RWPE2 (cell line): ENCODE results near the gene RPL15.

Source experiments
- ATAC-seq: fragments of 200-7000 bp; cut with Tn5 transposase; 3 replicates; pipeline ENCODE4 v1.9.1; 2021; ENCODE audit warnings: low read depth
- DNase-seq: peaks from one replicate; pipeline ENCODE4 v3.0.0-alpha.2; 2020; ENCODE audit warnings: low spot score
- H3K27ac ChIP-seq: fragments of 450-650 bp; 2 replicates; pipeline ENCODE4 v1.5.1; 2017; ENCODE audit warnings: mild to moderate bottlenecking; ENCODE audit not compliant: poor library complexity, severe bottlenecking
- H3K27me3 ChIP-seq: fragments of 250-450 bp; sonication (Bioruptor Pico); 2 replicates; pipeline ENCODE4 v1.5.1; 2021; ENCODE audit warnings: mild to moderate bottlenecking, moderate library complexity; ENCODE audit not compliant: insufficient read depth, poor library complexity, severe bottlenecking
- H3K36me3 ChIP-seq: fragments of 250-450 bp; sonication (Bioruptor Pico); 2 replicates; pipeline ENCODE4 v1.5.1; 2020; ENCODE audit warnings: low read depth, mild to moderate bottlenecking, moderate library complexity
- H3K4me1 ChIP-seq: fragments of 250-450 bp; sonication (Bioruptor Pico); 2 replicates; pipeline ENCODE4 v1.5.1; 2021; ENCODE audit warnings: mild to moderate bottlenecking, moderate library complexity; ENCODE audit not compliant: insufficient read depth, poor library complexity, severe bottlenecking
- H3K4me3 ChIP-seq: fragments of 250-450 bp; sonication (Bioruptor Pico); 2 replicates; pipeline ENCODE4 v1.5.1; 2021; ENCODE audit warnings: mild to moderate bottlenecking, moderate library complexity; ENCODE audit not compliant: severe bottlenecking
- H3K9me3 ChIP-seq: fragments of 250-450 bp; sonication (Bioruptor Pico); 2 replicates; pipeline ENCODE4 v1.5.1; 2021; ENCODE audit warnings: mild to moderate bottlenecking, moderate library complexity; ENCODE audit not compliant: severe bottlenecking
- TF ChIP-seq, protein P1 (sequence below): fragments of 450-650 bp; IDR thresholded peaks from one replicate; pipeline ENCODE4 v1.5.1; 2017; ENCODE audit warnings: mild to moderate bottlenecking, moderate library complexity; ENCODE audit not compliant: poor library complexity, severe bottlenecking

The RPL15 gene

DNA sequence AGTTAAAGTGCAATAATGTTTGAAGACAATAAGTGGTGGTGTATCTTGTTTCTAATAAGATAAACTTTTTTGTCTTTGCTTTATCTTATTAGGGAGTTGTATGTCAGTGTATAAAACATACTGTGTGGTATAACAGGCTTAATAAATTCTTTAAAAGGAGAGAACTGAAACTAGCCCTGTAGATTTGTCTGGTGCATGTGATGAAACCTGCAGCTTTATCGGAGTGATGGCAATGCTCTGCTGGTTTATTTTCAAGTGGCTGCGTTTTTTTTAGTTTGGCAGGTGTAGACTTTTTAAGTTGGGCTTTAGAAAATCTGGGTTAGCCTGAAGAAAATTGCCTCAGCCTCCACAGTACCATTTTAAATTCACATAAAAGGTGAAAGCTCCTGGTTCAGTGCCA, 2.7 kb downstream of the RPL15 start:
- no peaks in the 10 kb centered on the region for H3K9me3 ChIP-seq
- H3K36me3 ChIP-seq: peaks cover 36% of the 10 kb centered on the region
- no peaks in the 10 kb centered on the region for H3K27me3 ChIP-seq
- TF ChIP-seq, protein P1, sequence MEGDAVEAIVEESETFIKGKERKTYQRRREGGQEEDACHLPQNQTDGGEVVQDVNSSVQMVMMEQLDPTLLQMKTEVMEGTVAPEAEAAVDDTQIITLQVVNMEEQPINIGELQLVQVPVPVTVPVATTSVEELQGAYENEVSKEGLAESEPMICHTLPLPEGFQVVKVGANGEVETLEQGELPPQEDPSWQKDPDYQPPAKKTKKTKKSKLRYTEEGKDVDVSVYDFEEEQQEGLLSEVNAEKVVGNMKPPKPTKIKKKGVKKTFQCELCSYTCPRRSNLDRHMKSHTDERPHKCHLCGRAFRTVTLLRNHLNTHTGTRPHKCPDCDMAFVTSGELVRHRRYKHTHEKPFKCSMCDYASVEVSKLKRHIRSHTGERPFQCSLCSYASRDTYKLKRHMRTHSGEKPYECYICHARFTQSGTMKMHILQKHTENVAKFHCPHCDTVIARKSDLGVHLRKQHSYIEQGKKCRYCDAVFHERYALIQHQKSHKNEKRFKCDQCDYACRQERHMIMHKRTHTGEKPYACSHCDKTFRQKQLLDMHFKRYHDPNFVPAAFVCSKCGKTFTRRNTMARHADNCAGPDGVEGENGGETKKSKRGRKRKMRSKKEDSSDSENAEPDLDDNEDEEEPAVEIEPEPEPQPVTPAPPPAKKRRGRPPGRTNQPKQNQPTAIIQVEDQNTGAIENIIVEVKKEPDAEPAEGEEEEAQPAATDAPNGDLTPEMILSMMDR: no peak
- DNase-seq (no peak), ATAC-seq (no peak)
- H3K27ac ChIP-seq: peak overlapping the region; percentile 73
- no peak overlapping the region for H3K4me3 ChIP-seq
- peaks cover 18% of the 10 kb centered on the region for H3K4me1 ChIP-seq

DNA sequence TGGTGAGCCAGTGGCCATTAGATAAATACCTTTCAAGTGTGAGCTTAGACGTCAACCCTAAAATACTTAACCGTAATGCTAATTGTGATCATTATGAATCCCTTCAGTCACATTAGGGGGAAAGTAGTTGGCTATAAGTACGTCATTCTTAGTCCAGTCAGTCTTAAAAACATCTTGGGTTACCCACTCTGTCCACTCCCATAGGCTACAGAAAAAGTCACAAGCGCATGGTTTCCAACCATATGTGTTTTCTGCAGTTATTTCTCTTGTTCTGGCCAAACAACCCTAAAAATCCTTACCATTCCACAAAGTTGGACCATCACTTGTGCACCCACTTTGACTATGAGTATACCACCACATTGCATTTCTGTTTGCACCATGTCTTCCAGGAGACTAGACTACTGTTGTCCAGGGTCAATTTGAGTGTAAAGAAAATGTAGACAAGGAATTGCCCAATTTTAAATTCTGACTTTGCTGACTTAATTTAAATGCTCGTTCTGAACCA, 3.3 kb downstream of the RPL15 start:
- DNase-seq: no peak
- Histone ChIP-seq H3K4me1 (peaks cover 13% of the 10 kb centered on the region), H3K27ac (peak overlapping the region; percentile 73), H3K27me3 (no peaks in the 10 kb centered on the region), H3K4me3 (no peak overlapping the region), H3K36me3 (peaks cover 36% of the 10 kb centered on the region), H3K9me3 (no peaks in the 10 kb centered on the region)
- ATAC-seq: no peak
- TF ChIP-seq, protein P1: no peak

DNA sequence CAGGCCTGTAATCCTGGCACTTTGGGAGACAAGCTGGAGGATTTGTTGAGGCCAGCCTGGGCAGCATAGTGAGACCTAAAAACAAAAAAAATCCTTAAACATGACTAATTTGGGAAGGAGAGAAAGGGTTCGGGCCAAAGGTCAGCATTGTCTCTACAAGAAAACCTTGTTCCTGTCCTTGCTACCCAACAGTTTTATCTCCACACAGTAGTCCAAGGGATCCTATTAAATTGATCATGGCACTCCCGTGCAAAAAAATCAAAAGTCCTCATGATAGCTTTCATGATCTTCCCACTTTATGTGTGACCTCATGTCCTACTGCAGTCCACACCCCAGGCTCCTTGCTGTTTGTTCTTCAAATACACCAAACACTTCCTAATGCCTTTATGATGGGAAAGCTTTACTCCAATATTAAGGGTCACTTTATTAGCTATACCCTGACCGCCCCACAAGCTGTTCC, 4.2 kb downstream of the RPL15 start:
- Histone ChIP-seq H3K36me3 (peaks cover 36% of the 10 kb centered on the region), H3K27me3 (no peaks in the 10 kb centered on the region), H3K27ac (peak overlapping the region; percentile 73), H3K9me3 (no peaks in the 10 kb centered on the region), H3K4me1 (peaks cover 9% of the 10 kb centered on the region), H3K4me3 (no peak overlapping the region)
- TF ChIP-seq, protein P1: no peak
- DNase-seq (no peak), ATAC-seq (no peak)

DNA sequence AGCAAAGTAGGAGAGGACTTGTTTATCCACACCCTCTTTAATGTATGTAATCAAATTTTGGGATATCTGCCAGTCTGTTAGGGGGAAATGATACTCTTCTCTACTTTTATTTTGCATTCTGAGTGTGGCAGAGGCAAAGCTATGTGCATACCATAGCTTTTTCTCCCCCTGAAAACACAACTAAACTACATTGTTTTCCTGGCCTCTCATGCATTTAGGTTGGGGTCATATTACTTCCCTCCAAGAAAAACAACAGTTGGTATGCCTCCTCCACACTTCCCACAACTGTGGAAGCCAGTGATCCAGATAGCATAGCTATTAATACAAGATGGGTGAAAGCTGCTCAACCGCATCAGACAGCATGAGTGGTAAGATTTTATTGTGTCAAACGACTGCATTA, 6.9 kb downstream of the RPL15 start:
- Histone ChIP-seq H3K36me3 (peaks cover 22% of the 10 kb centered on the region), H3K27ac (no peak overlapping the region), H3K27me3 (no peaks in the 10 kb centered on the region), H3K4me1 (peaks cover 12% of the 10 kb centered on the region), H3K4me3 (no peak overlapping the region), H3K9me3 (no peaks in the 10 kb centered on the region)
- ATAC-seq (no peak), DNase-seq (no peak)
- TF ChIP-seq, protein P1: no peak

DNA sequence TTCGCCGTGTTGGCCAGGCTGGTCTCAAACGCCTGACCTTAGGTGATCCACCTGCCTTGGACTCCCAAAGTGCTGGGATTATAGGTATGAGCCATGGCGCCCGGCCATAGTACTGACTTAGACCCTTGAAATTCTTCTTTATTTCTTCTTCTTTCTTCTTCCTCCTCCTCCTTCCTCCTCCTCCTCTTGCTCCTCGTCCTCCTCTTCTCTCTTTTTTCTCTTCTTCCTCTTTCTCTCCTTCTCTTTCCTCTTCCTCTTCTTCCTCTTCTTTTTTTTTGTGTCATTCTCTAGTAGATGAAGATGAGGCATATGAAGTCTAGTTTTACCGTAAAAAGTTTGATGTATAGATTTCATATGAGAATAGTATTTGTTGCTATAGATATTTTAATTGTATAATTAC, 9.3 kb downstream of the RPL15 start:
- TF ChIP-seq, protein P1: no peak
- Histone ChIP-seq H3K36me3 (no peaks in the 10 kb centered on the region), H3K4me1 (peaks cover 6% of the 10 kb centered on the region), H3K27me3 (no peaks in the 10 kb centered on the region), H3K27ac (no peak overlapping the region), H3K4me3 (no peak overlapping the region), H3K9me3 (no peaks in the 10 kb centered on the region)
- ATAC-seq (no peak), DNase-seq (no peak)
